CD4-positive, alpha-beta T cell (primary cell): Measurements from ENCODE around the gene NPBWR2. TPM values are rescaled to one million over a fixed set of nuclear protein-coding genes. Genes with fewer than 3 reads are reported as not detected.

Experiments used
- ATAC-seq: fragments of 200-7000 bp; cut with Tn5 transposase; one replicate; pipeline ENCODE4 v1.10.0; 2022; ENCODE audit warnings: mild to moderate bottlenecking; ENCODE audit not compliant: poor library complexity
- CTCF ChIA-PET: fragments of 350-600 bp; sonication (Branson Sonifier 250); formaldehyde crosslinking; loops from one replicate; lab custom pipeline; 2021; ENCODE audit warnings: antibody characterized with exemption, inconsistent platforms; lab: Charles Lee
- POLR2A ChIA-PET: fragments of 350-600 bp; sonication (Branson Sonifier 250); formaldehyde crosslinking; loops from one replicate; lab custom pipeline; 2021; ENCODE audit warnings: antibody characterized with exemption, inconsistent platforms; lab: Charles Lee
- DNase-seq, 14 experiments: peaks; one replicate each; pipeline ENCODE4 v3.0.0-alpha.2; 2013 to 2020; ENCODE audit warnings: mixed read lengths in 2 of 14
- H3K27ac ChIP-seq, 2 donors: one replicate each; pipeline versions ENCODE4 v1.5.1 to v1.7.0; 2013; ENCODE audit warnings: low read length in 2 of 2, low read depth in 1 of 2, mild to moderate bottlenecking in 1 of 2
- H3K27me3 ChIP-seq, 2 experiments: 1 replicate in 1 of 2; 2 replicates in 1 of 2; pipeline versions ENCODE4 v1.6.1 to v1.7.0; 2013; ENCODE audit warnings: low read length in 2 of 2, control low read depth in 1 of 2, mild to moderate bottlenecking in 1 of 2, moderate library complexity in 1 of 2; ENCODE audit not compliant: insufficient read depth in 2 of 2, control insufficient read depth in 1 of 2
- H3K36me3 ChIP-seq: one replicate; pipeline ENCODE4 v1.6.1; 2013; ENCODE audit warnings: low read length, control low read depth; ENCODE audit not compliant: insufficient read depth
- H3K4me1 ChIP-seq: one replicate; pipeline ENCODE4 v1.6.1; 2013; ENCODE audit warnings: low read length, control low read depth; ENCODE audit not compliant: insufficient read depth
- H3K4me3 ChIP-seq: one replicate; pipeline ENCODE4 v1.5.1; 2013; ENCODE audit warnings: mild to moderate bottlenecking, low read length, moderate library complexity
- H3K9me3 ChIP-seq, 2 experiments: 1 replicate in 1 of 2; 2 replicates in 1 of 2; pipeline versions ENCODE4 v1.6.1 to v1.7.0; 2013; ENCODE audit warnings: low read length in 2 of 2, mild to moderate bottlenecking in 2 of 2, control low read depth in 1 of 2, moderate library complexity in 1 of 2; ENCODE audit not compliant: control insufficient read depth in 1 of 2, insufficient read depth in 1 of 2
- H3K27ac Mint-ChIP-seq: one replicate; pipeline ENCODE4 v1.8.0; 2020; ENCODE audit warnings: mixed read lengths
- H3K27me3 Mint-ChIP-seq: one replicate; pipeline ENCODE4 v1.8.0; 2021; ENCODE audit warnings: mixed read lengths
- H3K36me3 Mint-ChIP-seq: one replicate; pipeline ENCODE4 v1.8.0; 2021; ENCODE audit warnings: low read depth, mixed read lengths
- H3K4me1 Mint-ChIP-seq: one replicate; pipeline ENCODE4 v1.8.0; 2021; ENCODE audit warnings: low read depth, mixed read lengths
- H3K4me3 Mint-ChIP-seq: one replicate; pipeline ENCODE4 v1.8.0; 2020; ENCODE audit warnings: mild to moderate bottlenecking, mixed read lengths
- H3K9me3 Mint-ChIP-seq: one replicate; pipeline ENCODE4 v1.8.0; 2020; ENCODE audit warnings: mixed read lengths
- intact Hi-C, 2 experiments: fragments of 100-400 bp; cut with DNase I in 1 of 2; cut with micrococcal nuclease in 1 of 2; formaldehyde crosslinking; loops; one replicate each; pipeline versions ENCODE4 v1.15.1 to v1.9.0; 2023 to 2025; cut with DNase I, micrococcal nuclease
- total RNA-seq, 174 experiments: library from RNA in 2 of 174; stranded (reverse) in 2 of 174; gene quantifications; one replicate each; pipeline ENCODE4 v1.2.3 and lab custom pipeline; 2021 to 2026
- TF ChIP-seq, protein P1 (sequence below): fragments of 200-600 bp; IDR thresholded peaks from one replicate; pipeline ENCODE4 v1.8.0; 2022; ENCODE audit warnings: antibody characterized with exemption, mild to moderate bottlenecking

NPBWR2 gene
- total RNA-seq, 2 experiments from 2014 or later = 0.38 to 0.47 TPM

DNA sequence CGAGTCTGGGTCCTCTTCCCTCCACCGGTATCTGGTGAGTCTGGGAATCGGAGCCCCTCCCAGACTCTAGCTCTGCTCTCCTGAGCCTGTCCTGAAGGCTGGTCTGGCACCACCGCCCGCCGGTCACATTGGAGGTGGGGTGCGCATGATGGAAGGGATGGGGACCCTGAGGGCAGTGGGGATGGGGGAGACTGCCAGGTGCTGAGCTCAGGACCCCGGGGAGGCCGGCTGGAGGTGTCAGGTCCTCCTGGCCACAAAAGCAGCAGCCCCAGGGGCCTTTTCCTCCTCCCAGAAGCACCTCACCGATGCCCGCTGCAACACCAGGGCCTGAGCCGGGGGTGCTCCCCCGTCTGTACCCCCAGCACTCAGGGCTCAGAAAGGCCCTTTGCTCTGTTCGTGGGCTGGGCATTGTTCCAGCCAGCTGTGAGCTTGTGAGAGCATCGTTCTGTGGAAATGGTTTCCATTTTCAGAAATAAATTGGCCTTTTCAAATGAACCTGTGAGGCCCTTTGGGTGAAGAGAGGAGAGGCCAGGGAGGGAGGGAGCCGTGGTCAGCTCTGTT, 2.5 kb upstream of the NPBWR2 start:
- TF ChIP-seq, protein P1, sequence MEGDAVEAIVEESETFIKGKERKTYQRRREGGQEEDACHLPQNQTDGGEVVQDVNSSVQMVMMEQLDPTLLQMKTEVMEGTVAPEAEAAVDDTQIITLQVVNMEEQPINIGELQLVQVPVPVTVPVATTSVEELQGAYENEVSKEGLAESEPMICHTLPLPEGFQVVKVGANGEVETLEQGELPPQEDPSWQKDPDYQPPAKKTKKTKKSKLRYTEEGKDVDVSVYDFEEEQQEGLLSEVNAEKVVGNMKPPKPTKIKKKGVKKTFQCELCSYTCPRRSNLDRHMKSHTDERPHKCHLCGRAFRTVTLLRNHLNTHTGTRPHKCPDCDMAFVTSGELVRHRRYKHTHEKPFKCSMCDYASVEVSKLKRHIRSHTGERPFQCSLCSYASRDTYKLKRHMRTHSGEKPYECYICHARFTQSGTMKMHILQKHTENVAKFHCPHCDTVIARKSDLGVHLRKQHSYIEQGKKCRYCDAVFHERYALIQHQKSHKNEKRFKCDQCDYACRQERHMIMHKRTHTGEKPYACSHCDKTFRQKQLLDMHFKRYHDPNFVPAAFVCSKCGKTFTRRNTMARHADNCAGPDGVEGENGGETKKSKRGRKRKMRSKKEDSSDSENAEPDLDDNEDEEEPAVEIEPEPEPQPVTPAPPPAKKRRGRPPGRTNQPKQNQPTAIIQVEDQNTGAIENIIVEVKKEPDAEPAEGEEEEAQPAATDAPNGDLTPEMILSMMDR = no peak
- no peaks in the 10 kb centered on the region for H3K9me3 ChIP-seq
- Mint-ChIP-seq H3K36me3 (no peaks in the 10 kb centered on the region), H3K27me3 (no peaks in the 10 kb centered on the region), H3K9me3 (no peaks in the 10 kb centered on the region), H3K4me1 (no peaks in the 10 kb centered on the region), H3K27ac (no peak overlapping the region), H3K4me3 (no peak overlapping the region)
- H3K27me3 ChIP-seq = no peaks in the 10 kb centered on the region
- ATAC-seq (no peak), DNase-seq (peak in 1 of 14 experiments; percentile 12)
- ChIA-PET CTCF (no interaction called here), POLR2A (no interaction called here)
- H3K27ac ChIP-seq = no peak overlapping the region
- no peaks in the 10 kb centered on the region for H3K4me1 ChIP-seq
- intact Hi-C loops = no loop called here
- no peaks in the 10 kb centered on the region for H3K36me3 ChIP-seq
- no peak overlapping the region for H3K4me3 ChIP-seq

DNA sequence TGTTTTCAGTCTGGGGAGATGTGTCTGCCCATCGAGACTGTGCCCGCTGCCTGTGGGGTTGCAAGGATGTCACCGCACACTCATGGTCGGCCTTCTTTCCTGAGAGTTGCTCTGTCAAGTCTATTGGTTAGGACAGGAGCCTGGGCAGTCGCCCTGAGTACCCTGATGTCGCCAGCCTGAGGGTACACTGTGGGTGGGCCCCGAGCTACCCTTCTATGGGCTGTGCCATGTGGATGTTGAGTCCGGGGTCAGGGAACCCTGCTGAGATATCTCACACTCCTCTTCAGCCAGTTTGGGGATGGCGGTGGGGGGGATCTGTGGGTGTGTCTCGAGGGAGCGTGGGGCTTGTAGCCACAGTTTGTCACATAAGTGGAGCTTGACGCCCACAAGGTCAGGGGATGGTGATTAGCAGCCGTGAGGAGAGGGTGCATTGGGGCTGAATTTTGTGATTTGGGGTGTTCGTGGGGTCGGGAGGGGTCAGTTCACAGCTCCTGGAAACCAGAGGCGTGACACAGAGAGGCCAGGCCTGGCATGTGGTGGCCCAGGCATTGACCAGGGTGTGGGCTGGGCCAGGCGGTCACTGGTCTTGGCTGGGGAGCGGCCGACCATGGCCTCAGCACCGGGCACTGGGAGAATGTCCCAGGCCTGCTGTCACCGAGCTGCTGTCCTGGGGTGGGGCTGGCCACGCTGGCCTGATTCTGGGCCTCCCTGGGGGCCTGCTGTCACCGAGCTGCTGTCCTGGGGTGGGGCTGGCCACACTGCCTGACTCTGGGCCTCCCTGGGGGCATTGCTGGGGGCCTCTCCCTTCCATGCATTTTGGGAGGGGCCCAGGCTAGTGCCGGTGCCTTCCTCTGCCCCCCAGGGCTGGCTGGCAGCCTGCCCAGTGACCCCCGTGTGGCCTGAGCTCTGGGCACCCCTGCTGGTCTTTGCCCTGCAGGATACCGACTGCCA, 1.6 kb upstream of the NPBWR2 start:
- no peaks in the 10 kb centered on the region for H3K4me1 ChIP-seq
- Mint-ChIP-seq H3K9me3 (no peaks in the 10 kb centered on the region), H3K27me3 (no peaks in the 10 kb centered on the region), H3K36me3 (no peaks in the 10 kb centered on the region), H3K27ac (no peak overlapping the region), H3K4me3 (no peak overlapping the region), H3K4me1 (no peaks in the 10 kb centered on the region)
- no peaks in the 10 kb centered on the region for H3K27me3 ChIP-seq
- TF ChIP-seq, protein P1 = no peak
- H3K9me3 ChIP-seq = no peaks in the 10 kb centered on the region
- CTCF ChIA-PET = no interaction called here
- H3K27ac ChIP-seq = no peak overlapping the region
- intact Hi-C loops = no loop called here
- POLR2A ChIA-PET = no interaction called here
- H3K4me3 ChIP-seq = no peak overlapping the region
- DNase-seq (peak in 1 of 14 experiments; percentile 25), ATAC-seq (no peak)
- no peaks in the 10 kb centered on the region for H3K36me3 ChIP-seq

DNA sequence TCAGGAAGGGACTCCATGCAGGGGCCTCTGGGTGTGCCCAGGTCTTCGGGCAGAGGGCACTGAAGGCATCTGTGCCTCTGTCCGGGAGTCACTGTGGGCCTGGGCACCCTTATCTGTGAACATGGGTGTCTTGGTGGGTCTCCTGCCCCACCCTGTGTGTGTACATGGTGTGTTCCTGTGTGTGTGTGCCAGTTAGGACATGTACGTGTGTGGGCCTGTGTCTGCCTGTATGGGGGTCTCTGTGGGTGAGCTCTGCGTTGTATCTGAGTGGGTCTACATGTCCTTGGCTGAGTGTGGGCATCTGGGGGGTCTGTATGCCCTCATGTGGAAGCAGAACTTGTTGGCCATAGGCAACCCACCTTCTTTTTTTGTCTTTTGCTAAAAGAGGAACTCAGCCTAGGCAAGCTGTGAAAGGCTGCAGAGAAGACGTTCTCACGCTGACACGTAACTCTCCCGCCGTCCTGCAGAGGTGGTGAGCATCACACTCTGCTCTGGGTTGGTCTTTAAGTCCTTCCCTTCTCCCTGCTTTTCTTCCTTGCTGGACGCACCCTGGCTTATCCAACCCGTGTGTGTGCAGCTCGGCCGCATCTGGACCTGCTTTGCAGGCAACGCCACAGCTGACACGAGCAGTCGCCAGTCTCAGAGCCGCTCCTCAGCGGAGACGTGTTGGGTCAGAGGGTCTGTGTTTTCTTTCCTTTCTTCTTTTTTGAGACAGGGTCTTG, 532 bp upstream of the NPBWR2 start:
- Mint-ChIP-seq H3K27ac (no peak overlapping the region), H3K9me3 (no peaks in the 10 kb centered on the region), H3K4me3 (no peak overlapping the region), H3K27me3 (peaks cover 9% of the 10 kb centered on the region), H3K4me1 (peaks cover 2% of the 10 kb centered on the region), H3K36me3 (no peaks in the 10 kb centered on the region)
- ATAC-seq (no peak), DNase-seq (peak in 1 of 14 experiments; percentile 21)
- Histone ChIP-seq H3K9me3 (no peaks in the 10 kb centered on the region), H3K27me3 (peaks cover 5 to 9% of the 10 kb centered on the region in 2 experiments), H3K36me3 (no peaks in the 10 kb centered on the region), H3K4me3 (no peak overlapping the region), H3K4me1 (peaks cover 2% of the 10 kb centered on the region), H3K27ac (no peak overlapping the region)
- ChIA-PET CTCF (no interaction called here), POLR2A (no interaction called here)
- TF ChIP-seq, protein P1 = no peak
- intact Hi-C loops = no loop called here
